Retinal pigment epithelial cell (primary cell): Measurements from ENCODE around the gene SPATA25.

Experiments used
- DNase-seq: peaks from one replicate; pipeline ENCODE4 v3.0.0-alpha.2; 2010; ENCODE audit warnings: low read depth
- H3K4me3 ChIP-seq: 2 replicates; pipeline ENCODE4 v1.5.1; 2011; ENCODE audit warnings: mild to moderate bottlenecking, low read length, control low read depth, moderate library complexity
- CTCF ChIP-seq: conservative IDR thresholded peaks from 2 replicates; pipeline ENCODE4 v1.5.1; 2011; ENCODE audit warnings: low read depth, low read length, control low read depth, inconsistent platforms

Gene SPATA25

GRCh38 chr20:45892049-45892825, 4.8 kb upstream of the SPATA25 start:
- peak overlapping the region; percentile 73 for H3K4me3 ChIP-seq
- DNase-seq = no peak
- TF ChIP-seq CTCF = peak; percentile 32

GRCh38 chr20:45890985-45891983, 3.9 kb upstream of the SPATA25 start, which contains the start of the genes CTSA and NEURL2:
Gene CTSA (plus strand): TSS chr20:45891335. CDS start chr20:45891569, 234 bp downstream.
Gene NEURL2 (minus strand): TSS chr20:45891208. CDS start chr20:45890991, 217 bp downstream.
- DNase-seq = no peak
- no peak for TF ChIP-seq CTCF
- H3K4me3 ChIP-seq = peak within 1 kb of the TSS; percentile 73

- no peak for DNase-seq
- peak; percentile 85 for TF ChIP-seq CTCF
- peak overlapping the region; percentile 73 for H3K4me3 ChIP-seq
Measured at GRCh38 chr20:45890077-45890984, 2.9 kb upstream of the SPATA25 start.

GRCh38 chr20:45888681-45889080, 1.3 kb upstream of the SPATA25 start:
- H3K4me3 ChIP-seq = no peak overlapping the region
- TF ChIP-seq CTCF = no peak
- DNase-seq = no peak

- DNase-seq = no peak
- no peak for TF ChIP-seq CTCF
- no peak overlapping the region for H3K4me3 ChIP-seq
Measured at GRCh38 chr20:45886590-45887345, 654 bp downstream of the SPATA25 start.

- no peak for TF ChIP-seq CTCF
- no peak for DNase-seq
- H3K4me3 ChIP-seq = no peak overlapping the region
Measured at GRCh38 chr20:45883100-45883469, 4.3 kb downstream of the SPATA25 start.
